ENCODE data around the gene METTL21C. TPM values are rescaled to one million over a fixed set of nuclear protein-coding genes. Genes with fewer than 3 reads are reported as not detected.

Gene METTL21C
- total RNA-seq, 3 donors from 2014 or later (not counting 1 experiment from before 2014, with no cell fraction given), result not detected

DNA sequence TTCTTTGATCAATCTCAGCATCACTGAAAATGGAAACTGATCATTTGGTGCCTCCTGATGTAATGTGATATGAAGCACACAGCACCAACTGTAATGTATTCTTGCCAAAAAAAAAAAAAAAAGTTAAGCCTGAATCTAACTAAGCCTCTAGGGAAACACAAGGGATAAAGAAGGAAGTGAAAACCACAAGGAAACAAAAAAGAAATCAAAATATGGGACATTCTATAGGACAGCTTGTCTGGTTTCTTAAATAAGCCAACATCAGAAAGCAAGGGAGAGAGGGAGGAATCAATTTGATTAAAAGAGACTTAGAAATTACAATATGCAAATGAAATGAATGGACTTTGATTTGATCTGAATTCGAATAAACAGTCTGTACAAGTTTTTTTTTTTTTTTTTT lies 20.6 kb upstream of the METTL21C start:
- H3K36me3 ChIP-seq (ENCODE audit: control insufficient read depth, insufficient read depth, low read length), result no peaks in the 10 kb centered on the region
- Mint-ChIP-seq H3K27me3 (ENCODE audit: low read depth in 2 of 2) (peaks cover 23 to 36% of the 10 kb centered on the region in 2 donors), H3K4me3 (no peak overlapping the region), H3K36me3 (no peaks in the 10 kb centered on the region), H3K9me3 (no peaks in the 10 kb centered on the region), H3K27ac (no peak overlapping the region), H3K4me1 (no peaks in the 10 kb centered on the region)
- H3K27ac ChIP-seq (ENCODE audit: low read length), result no peak overlapping the region
- intact Hi-C loops (cut with micrococcal nuclease), result no loop called here
- TF ChIP-seq CTCF (IDR thresholded peaks at IDR 0.05), result no peak
- H3K9me3 ChIP-seq (ENCODE audit: control insufficient read depth, insufficient read depth, low read length), result no peaks in the 10 kb centered on the region
- WGBS (ENCODE audit: insufficient coverage), result 40% methylated on average over 1 of the region's 1 CpG
- H3K4me3 ChIP-seq (ENCODE audit: low read length), result no peak overlapping the region
- no peaks in the 10 kb centered on the region for H3K4me1 ChIP-seq (ENCODE audit: control insufficient read depth, insufficient read depth, low read length)
- DNase-seq, result no peak
- ATAC-seq, result no peak
- H3K27me3 ChIP-seq (ENCODE audit: control insufficient read depth, insufficient read depth, low read length), result no peaks in the 10 kb centered on the region

GRCh38 chr13:102710261-102710679 lies 15.4 kb upstream of the METTL21C start:
- ATAC-seq (no peak), DNase-seq (no peak)
- H3K9me3 ChIP-seq (ENCODE audit: control insufficient read depth, insufficient read depth, low read length), result peaks cover 5% of the 10 kb centered on the region
- no peak overlapping the region for H3K4me3 ChIP-seq (ENCODE audit: low read length)
- H3K4me1 ChIP-seq (ENCODE audit: control insufficient read depth, insufficient read depth, low read length), result no peaks in the 10 kb centered on the region
- no peaks in the 10 kb centered on the region for H3K9me3 Mint-ChIP-seq
- intact Hi-C loops (cut with micrococcal nuclease), result no loop called here
- no peaks in the 10 kb centered on the region for H3K4me1 Mint-ChIP-seq
- no peak overlapping the region for H3K27ac ChIP-seq (ENCODE audit: low read length)
- H3K36me3 ChIP-seq (ENCODE audit: control insufficient read depth, insufficient read depth, low read length), result no peaks in the 10 kb centered on the region
- H3K27ac Mint-ChIP-seq, result no peak overlapping the region
- H3K27me3 Mint-ChIP-seq (ENCODE audit: low read depth in 2 of 2), result peaks cover 13 to 20% of the 10 kb centered on the region in 2 donors
- no peak for TF ChIP-seq CTCF (IDR thresholded peaks at IDR 0.05)
- no peaks in the 10 kb centered on the region for H3K36me3 Mint-ChIP-seq
- WGBS (ENCODE audit: insufficient coverage), result 90% methylated on average over 9 of the region's 9 CpGs
- peaks cover 2% of the 10 kb centered on the region for H3K27me3 ChIP-seq (ENCODE audit: control insufficient read depth, insufficient read depth, low read length)
- no peak overlapping the region for H3K4me3 Mint-ChIP-seq

DNA sequence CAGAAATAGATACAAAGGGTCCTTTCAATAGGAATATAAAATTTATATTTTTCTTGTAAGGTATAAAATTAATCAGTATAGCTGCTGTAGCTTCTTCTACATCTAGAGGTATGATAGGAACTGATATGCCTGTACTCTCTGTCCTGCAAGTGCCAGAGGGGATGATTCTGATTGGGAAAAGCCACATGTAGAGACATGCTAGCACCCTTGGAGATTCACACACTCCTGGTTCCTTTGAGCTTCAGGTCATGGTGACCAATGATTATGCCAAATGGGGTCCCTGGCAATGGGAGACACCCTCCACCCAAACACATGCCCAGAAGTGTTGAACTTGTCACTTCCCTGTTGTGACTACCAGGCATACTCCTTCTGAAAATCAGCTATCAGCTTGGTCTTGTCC lies 14.7 kb upstream of the METTL21C start:
- no peak for TF ChIP-seq CTCF (IDR thresholded peaks at IDR 0.05)
- Mint-ChIP-seq H3K27me3 (ENCODE audit: low read depth in 2 of 2) (peaks cover 10 to 17% of the 10 kb centered on the region in 2 donors), H3K9me3 (no peaks in the 10 kb centered on the region), H3K36me3 (no peaks in the 10 kb centered on the region), H3K27ac (no peak overlapping the region), H3K4me1 (no peaks in the 10 kb centered on the region), H3K4me3 (no peak overlapping the region)
- H3K4me3 ChIP-seq (ENCODE audit: low read length), result no peak overlapping the region
- H3K9me3 ChIP-seq (ENCODE audit: control insufficient read depth, insufficient read depth, low read length), result peaks cover 5% of the 10 kb centered on the region
- H3K36me3 ChIP-seq (ENCODE audit: control insufficient read depth, insufficient read depth, low read length), result no peaks in the 10 kb centered on the region
- H3K4me1 ChIP-seq (ENCODE audit: control insufficient read depth, insufficient read depth, low read length), result no peaks in the 10 kb centered on the region
- DNase-seq (no peak), ATAC-seq (no peak)
- intact Hi-C loops (cut with micrococcal nuclease), result no loop called here
- no peak overlapping the region for H3K27ac ChIP-seq (ENCODE audit: low read length)
- peaks cover 2% of the 10 kb centered on the region for H3K27me3 ChIP-seq (ENCODE audit: control insufficient read depth, insufficient read depth, low read length)

GRCh38 chr13:102708991-102709390 lies 14.1 kb upstream of the METTL21C start:
- Histone ChIP-seq H3K4me1 (ENCODE audit: control insufficient read depth, insufficient read depth, low read length) (no peaks in the 10 kb centered on the region), H3K27ac (ENCODE audit: low read length) (no peak overlapping the region), H3K36me3 (ENCODE audit: control insufficient read depth, insufficient read depth, low read length) (no peaks in the 10 kb centered on the region), H3K9me3 (ENCODE audit: control insufficient read depth, insufficient read depth, low read length) (peaks cover 5% of the 10 kb centered on the region), H3K4me3 (ENCODE audit: low read length) (no peak overlapping the region), H3K27me3 (ENCODE audit: control insufficient read depth, insufficient read depth, low read length) (peaks cover 2% of the 10 kb centered on the region)
- Mint-ChIP-seq H3K27me3 (ENCODE audit: low read depth in 2 of 2) (peaks cover 10 to 17% of the 10 kb centered on the region in 2 donors), H3K4me1 (no peaks in the 10 kb centered on the region), H3K9me3 (no peaks in the 10 kb centered on the region), H3K4me3 (no peak overlapping the region), H3K27ac (no peak overlapping the region), H3K36me3 (no peaks in the 10 kb centered on the region)
- DNase-seq (no peak), ATAC-seq (no peak)
- intact Hi-C loops (cut with micrococcal nuclease), result no loop called here
- TF ChIP-seq CTCF (IDR thresholded peaks at IDR 0.05), result no peak
- 86% methylated on average over 2 of the region's 2 CpGs for WGBS (ENCODE audit: insufficient coverage)

Measured in natural killer cell (primary cell).